Measurements from ENCODE around the gene SULT2A1. TPM values are rescaled to one million over a fixed set of nuclear protein-coding genes. Genes with fewer than 3 reads are reported as not detected.
A peak's percentile ranks its signal among the peaks of the same experiment; 100 is the strongest.

The SULT2A1 gene
- total RNA-seq, 1 donor from 2014 or later, result not detected

DNA sequence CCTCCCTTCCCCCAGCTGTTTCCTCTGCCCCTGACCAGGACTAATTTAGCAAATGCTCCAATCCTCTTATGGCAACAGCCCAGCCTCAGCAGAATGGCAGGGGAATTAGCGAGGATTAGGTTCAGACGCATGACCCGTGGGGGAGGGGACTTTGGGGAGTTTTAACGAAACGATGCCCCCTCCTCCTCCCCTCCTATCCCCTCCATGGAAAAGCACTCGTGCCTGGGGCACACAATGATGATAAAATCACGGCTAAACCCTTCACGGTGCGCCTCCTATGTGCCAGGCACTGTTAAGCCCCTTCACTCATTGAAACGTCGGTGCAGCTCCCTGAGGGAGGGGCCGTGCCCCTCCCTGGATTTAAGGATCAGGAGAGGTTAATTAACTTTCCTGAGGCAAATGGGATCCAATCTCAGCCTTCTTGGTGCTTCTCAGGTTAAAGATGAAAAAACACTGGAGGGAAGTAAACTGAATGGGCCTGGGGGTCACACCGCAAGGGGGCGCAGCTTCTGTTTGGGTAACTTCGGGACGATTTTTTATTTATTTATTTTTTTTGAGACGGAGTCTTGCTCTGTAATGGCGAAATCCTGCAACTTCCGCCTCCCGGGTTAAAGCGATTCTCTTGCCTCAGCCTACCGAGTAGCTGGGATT lies 37.2 kb downstream of the SULT2A1 start:
- DNase-seq (ENCODE audit: low spot score), result peak; percentile 96
- Mint-ChIP-seq H3K4me3 (peak overlapping the region; percentile 76), H3K4me1 (peaks cover 26% of the 10 kb centered on the region), H3K27me3 (ENCODE audit: insufficient read depth, low read depth) (peaks cover 26% of the 10 kb centered on the region), H3K9me3 (no peaks in the 10 kb centered on the region), H3K36me3 (no peaks in the 10 kb centered on the region), H3K27ac (peak overlapping the region; percentile 76)
- TF ChIP-seq, protein P1, sequence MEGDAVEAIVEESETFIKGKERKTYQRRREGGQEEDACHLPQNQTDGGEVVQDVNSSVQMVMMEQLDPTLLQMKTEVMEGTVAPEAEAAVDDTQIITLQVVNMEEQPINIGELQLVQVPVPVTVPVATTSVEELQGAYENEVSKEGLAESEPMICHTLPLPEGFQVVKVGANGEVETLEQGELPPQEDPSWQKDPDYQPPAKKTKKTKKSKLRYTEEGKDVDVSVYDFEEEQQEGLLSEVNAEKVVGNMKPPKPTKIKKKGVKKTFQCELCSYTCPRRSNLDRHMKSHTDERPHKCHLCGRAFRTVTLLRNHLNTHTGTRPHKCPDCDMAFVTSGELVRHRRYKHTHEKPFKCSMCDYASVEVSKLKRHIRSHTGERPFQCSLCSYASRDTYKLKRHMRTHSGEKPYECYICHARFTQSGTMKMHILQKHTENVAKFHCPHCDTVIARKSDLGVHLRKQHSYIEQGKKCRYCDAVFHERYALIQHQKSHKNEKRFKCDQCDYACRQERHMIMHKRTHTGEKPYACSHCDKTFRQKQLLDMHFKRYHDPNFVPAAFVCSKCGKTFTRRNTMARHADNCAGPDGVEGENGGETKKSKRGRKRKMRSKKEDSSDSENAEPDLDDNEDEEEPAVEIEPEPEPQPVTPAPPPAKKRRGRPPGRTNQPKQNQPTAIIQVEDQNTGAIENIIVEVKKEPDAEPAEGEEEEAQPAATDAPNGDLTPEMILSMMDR (IDR thresholded peaks at IDR 0.05), result peak; percentile 79
- TF ChIP-seq EZH2phosphoT487 (IDR thresholded peaks at IDR 0.05), result peak; percentile 42
- no peak for TF ChIP-seq EZH2 (IDR thresholded peaks at IDR 0.05)
- H2AFZ ChIP-seq (replicated peaks), result peak overlapping the region; percentile 58
- H3K27me3 ChIP-seq, result no peaks in the 10 kb centered on the region
- H3K4me2 ChIP-seq, result peak overlapping the region; percentile 66
- no peak overlapping the region for H3K9ac ChIP-seq
- H3K9me3 ChIP-seq (ENCODE audit: low read depth), result no peaks in the 10 kb centered on the region
- H3K4me1 ChIP-seq, result peaks cover 19% of the 10 kb centered on the region
- H3F3A ChIP-seq (ENCODE audit: low read depth), result peaks cover 37% of the 10 kb centered on the region
- H3K27ac ChIP-seq, result peak overlapping the region; percentile 91
- peak overlapping the region; percentile 34 for H3K4me3 ChIP-seq
- no peaks in the 10 kb centered on the region for H4K20me1 ChIP-seq (ENCODE audit: low read depth)
- H3K79me2 ChIP-seq (ENCODE audit: low read depth), result no peaks in the 10 kb centered on the region
- H3K36me3 ChIP-seq, result no peaks in the 10 kb centered on the region

DNA sequence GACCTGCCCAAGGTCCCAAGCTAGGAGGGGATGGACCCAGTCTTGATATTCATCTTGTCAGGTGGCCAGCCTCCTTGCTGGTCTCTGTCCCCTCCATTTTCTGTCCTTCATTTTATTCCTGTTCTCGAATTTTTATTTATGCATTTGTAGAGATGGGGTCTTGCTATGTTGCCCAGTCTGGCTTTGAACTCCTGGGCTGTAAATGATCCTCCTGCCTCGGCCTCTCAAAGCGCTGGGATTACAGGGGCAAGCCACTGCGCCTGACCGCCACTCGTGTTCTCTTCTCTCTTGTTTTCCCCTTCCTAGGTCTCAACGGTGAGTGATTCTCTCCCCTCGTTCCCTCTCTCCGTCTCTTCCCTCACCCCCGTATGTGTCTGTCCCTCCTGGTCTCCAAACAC lies 37.7 kb downstream of the SULT2A1 start:
- Histone ChIP-seq H3F3A (ENCODE audit: low read depth) (peaks cover 40% of the 10 kb centered on the region), H3K27me3 (no peaks in the 10 kb centered on the region), H2AFZ (replicated peaks) (no peak overlapping the region), H3K9me3 (ENCODE audit: low read depth) (no peaks in the 10 kb centered on the region), H3K4me1 (peaks cover 19% of the 10 kb centered on the region), H3K36me3 (no peaks in the 10 kb centered on the region), H3K79me2 (ENCODE audit: low read depth) (no peaks in the 10 kb centered on the region), H3K4me2 (peak overlapping the region; percentile 66), H3K27ac (peak overlapping the region; percentile 91), H3K9ac (no peak overlapping the region), H3K4me3 (peak overlapping the region; percentile 34), H4K20me1 (ENCODE audit: low read depth) (no peaks in the 10 kb centered on the region)
- no peak for DNase-seq (ENCODE audit: low spot score)
- Mint-ChIP-seq H3K4me3 (peak overlapping the region; percentile 76), H3K36me3 (no peaks in the 10 kb centered on the region), H3K27ac (peak overlapping the region; percentile 33), H3K9me3 (no peaks in the 10 kb centered on the region), H3K27me3 (ENCODE audit: insufficient read depth, low read depth) (peaks cover 26% of the 10 kb centered on the region), H3K4me1 (peaks cover 27% of the 10 kb centered on the region)
- no peak for TF ChIP-seq EZH2phosphoT487 (IDR thresholded peaks at IDR 0.05)
- no peak for TF ChIP-seq EZH2 (IDR thresholded peaks at IDR 0.05)
- TF ChIP-seq, protein P1 (IDR thresholded peaks at IDR 0.05), result no peak

DNA sequence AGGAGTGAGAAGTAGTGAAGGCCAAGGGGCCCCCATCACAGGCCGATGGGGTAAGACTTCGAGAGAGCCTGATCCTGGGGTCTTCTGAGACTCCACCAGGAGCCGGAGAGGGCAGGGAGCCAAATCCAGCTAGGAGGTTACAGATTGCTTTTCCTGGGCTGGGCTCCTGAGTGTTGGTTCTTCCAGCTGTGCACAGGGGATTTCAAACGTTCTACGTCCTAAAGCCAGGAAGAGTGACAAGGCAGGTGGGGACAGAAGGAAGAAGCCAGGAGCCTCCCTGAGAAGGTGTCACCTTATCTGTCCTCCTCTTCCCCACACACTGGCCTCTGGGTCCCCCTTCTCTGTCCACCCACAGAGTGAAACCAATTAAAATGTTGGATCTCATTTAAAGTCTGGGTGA lies 43.2 kb downstream of the SULT2A1 start:
- Histone ChIP-seq H3K27ac (no peak overlapping the region), H3K27me3 (no peaks in the 10 kb centered on the region), H4K20me1 (ENCODE audit: low read depth) (no peaks in the 10 kb centered on the region), H3F3A (ENCODE audit: low read depth) (peaks cover 35% of the 10 kb centered on the region), H3K36me3 (no peaks in the 10 kb centered on the region), H3K4me3 (no peak overlapping the region), H3K9me3 (ENCODE audit: low read depth) (no peaks in the 10 kb centered on the region), H3K4me1 (peaks cover 18% of the 10 kb centered on the region), H2AFZ (replicated peaks) (peak overlapping the region; percentile 50), H3K9ac (no peak overlapping the region), H3K79me2 (ENCODE audit: low read depth) (no peaks in the 10 kb centered on the region), H3K4me2 (no peak overlapping the region)
- Mint-ChIP-seq H3K4me1 (peaks cover 14% of the 10 kb centered on the region), H3K27me3 (ENCODE audit: insufficient read depth, low read depth) (peaks cover 2% of the 10 kb centered on the region), H3K9me3 (no peaks in the 10 kb centered on the region), H3K36me3 (no peaks in the 10 kb centered on the region), H3K27ac (no peak overlapping the region), H3K4me3 (peak overlapping the region; percentile 14)
- no peak for TF ChIP-seq EZH2phosphoT487 (IDR thresholded peaks at IDR 0.05)
- TF ChIP-seq, protein P1 (IDR thresholded peaks at IDR 0.05), result no peak
- no peak for TF ChIP-seq EZH2 (IDR thresholded peaks at IDR 0.05)
- no peak for DNase-seq (ENCODE audit: low spot score)

All from neural progenitor cell (in vitro differentiated cells).